ENCODE measurements around the gene MBP. TPM values are rescaled to one million over a fixed set of nuclear protein-coding genes. Genes with fewer than 3 reads are reported as not detected.

Gene MBP
- total RNA-seq, 1 experiment from 2014 or later = not detected

DNA sequence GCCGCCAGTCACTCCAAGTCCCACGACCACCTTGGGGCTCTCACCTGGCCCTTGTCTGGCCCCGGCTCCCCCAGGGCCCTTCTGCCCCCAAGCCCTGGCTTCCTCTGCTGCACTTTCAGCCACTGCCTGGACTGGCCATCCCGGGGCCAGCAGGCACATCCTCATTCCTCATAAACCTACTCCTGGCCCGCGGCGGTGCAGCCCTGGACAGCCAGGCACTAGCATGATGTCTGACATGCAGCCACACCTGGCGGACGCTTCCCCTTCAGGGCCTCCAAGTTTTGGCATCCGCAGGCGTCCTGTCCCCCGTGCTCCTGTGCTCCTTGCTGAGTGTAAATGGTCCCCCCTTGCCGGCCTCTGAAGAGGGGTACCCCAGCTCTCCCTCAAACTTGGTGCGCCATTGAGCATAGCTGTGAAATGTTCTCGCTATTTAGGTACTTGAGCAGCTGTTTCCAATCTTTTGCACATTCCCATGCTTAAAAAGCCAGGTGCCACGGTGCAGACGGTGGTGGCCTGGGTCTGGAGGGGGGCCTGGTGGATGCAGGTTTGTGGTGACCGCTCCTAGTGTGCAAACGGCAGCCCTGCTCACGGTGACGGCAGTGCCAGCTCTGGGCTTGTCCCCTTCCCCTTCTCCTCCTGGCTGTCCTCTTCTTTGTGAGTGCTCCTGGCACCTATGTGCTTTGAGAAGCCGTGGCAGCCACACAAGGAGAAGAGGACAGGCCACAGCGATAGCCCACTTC, 123.8 kb downstream of the MBP start:
- no peaks in the 10 kb centered on the region for H3K27me3 ChIP-seq

DNA sequence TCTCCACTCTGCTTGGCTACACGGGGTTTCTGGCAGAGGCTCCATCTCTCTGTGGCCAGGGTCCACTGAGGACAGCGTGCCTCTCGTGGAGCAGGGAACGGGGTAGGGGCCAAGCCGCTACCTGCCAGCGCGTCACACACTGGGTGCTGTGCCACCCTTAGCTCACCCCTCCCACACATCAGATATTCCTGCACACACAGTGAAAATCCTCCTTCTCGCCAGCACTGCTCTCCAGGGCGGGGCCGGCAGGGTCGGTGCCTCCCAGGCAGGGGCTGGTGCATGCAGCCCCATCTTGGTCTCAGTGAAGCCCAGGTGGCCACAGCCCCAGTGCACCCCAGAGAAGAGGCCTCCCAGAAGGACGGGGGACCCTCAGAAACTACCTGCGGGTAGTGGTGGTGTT, 124.6 kb downstream of the MBP start:
- Histone ChIP-seq H3K27me3 (no peaks in the 10 kb centered on the region), H3K9me3 (no peaks in the 10 kb centered on the region), H3K4me3 (no peak overlapping the region), H3K36me3 (no peaks in the 10 kb centered on the region)
- DNase-seq = no peak

More for the DNA sequence above, 123.8 kb downstream of the MBP start:
- Histone ChIP-seq H3K36me3 (no peaks in the 10 kb centered on the region), H3K4me3 (no peak overlapping the region), H3K9me3 (no peaks in the 10 kb centered on the region)
- no peak for DNase-seq

DNA sequence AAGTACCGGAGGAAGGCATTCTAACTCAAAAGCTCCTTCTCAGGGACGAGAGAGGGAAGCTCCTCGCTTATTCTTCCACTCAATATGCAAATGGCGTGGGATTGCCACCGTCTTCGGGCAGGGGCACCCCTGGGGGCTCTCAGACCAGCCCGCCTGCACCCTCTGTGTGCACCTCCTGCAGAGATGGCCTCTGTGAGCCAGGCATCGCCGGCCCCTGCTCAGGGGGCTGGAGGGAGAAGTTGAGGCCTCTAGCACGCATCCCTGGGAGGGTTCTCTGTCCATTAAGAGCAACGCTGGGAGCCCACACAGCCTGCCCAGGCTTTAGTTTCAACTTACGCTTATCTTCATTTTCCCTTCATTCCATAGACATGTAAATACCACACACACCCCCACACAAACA, 125.3 kb downstream of the MBP start:
- DNase-seq = no peak
- Histone ChIP-seq H3K4me3 (no peak overlapping the region), H3K27me3 (no peaks in the 10 kb centered on the region), H3K36me3 (no peaks in the 10 kb centered on the region), H3K9me3 (no peaks in the 10 kb centered on the region)

DNA sequence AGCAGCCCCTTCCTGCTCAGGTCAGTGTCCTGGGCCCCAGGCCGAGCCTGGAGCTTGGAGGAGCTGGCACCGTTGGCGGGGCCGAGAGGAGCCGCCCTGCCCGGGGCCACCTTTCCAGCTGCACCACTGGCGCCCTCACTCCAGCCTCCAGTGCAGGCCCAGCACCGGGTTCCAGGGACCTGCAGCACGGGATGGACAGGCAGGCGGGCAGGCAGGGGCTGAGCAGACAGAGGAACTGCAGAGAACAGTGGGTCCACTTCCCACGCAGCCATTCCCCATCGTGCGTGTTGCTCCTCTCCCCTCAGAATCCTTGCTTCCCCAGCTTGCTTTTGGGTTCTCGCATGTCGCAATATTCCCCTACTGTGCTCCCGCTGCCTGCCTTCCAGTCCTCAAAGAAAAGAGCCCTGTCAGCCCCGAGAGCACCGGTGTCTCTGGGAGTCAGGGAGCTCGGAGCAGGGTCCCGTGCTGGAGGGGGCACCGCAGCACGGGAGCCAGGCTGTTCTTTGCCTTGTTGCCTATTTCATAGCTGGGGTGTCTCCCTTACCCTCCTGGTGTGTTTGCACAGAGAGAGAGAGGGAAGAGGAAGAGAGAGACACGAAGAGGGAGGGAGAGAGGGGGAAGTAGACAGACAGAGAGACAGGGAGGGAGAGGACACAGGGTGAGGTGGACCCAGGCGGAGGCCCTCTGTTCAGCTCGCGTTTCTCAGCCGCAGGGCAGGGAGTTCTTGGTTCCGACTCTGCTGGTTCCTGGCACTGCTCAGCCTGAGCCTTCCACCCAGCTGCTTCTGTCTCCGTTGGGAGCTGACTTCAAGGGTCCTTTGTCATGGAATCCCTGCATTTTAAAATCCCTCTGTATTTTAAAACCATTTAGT, 126.0 kb downstream of the MBP start:
- no peaks in the 10 kb centered on the region for H3K27me3 ChIP-seq
- no peaks in the 10 kb centered on the region for H3K9me3 ChIP-seq
- DNase-seq = no peak
- no peak overlapping the region for H3K4me3 ChIP-seq
- H3K36me3 ChIP-seq = no peaks in the 10 kb centered on the region

DNA sequence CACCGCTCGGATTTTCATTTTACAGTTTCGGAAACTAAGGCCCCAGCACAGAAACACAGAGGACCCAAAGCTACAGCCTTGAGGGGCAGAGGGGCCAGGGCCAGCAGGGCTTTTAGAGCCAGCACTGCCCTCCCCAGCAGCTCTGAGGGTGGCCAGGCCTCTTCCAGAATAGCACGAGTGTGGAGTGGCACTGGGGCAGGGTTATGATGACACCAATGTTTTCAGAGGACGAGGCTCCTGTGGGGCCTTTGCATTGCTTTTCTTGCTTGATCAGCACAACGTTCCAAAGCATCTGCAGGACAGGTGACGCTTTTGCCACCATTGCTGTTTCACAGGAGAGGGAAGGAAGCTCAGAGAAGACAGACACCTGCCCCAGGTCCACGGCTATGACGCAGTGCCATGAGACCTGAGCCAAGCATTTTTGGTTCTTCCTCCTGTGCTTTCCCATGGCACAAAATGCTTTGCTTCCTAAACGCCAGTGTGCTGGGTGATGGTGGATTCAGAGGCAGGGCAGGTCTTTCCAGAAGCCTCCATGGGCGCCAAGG, 126.9 kb downstream of the MBP start:
- Histone ChIP-seq H3K27me3 (no peaks in the 10 kb centered on the region), H3K36me3 (no peaks in the 10 kb centered on the region), H3K4me3 (no peak overlapping the region), H3K9me3 (no peaks in the 10 kb centered on the region)
- DNase-seq = no peak

DNA sequence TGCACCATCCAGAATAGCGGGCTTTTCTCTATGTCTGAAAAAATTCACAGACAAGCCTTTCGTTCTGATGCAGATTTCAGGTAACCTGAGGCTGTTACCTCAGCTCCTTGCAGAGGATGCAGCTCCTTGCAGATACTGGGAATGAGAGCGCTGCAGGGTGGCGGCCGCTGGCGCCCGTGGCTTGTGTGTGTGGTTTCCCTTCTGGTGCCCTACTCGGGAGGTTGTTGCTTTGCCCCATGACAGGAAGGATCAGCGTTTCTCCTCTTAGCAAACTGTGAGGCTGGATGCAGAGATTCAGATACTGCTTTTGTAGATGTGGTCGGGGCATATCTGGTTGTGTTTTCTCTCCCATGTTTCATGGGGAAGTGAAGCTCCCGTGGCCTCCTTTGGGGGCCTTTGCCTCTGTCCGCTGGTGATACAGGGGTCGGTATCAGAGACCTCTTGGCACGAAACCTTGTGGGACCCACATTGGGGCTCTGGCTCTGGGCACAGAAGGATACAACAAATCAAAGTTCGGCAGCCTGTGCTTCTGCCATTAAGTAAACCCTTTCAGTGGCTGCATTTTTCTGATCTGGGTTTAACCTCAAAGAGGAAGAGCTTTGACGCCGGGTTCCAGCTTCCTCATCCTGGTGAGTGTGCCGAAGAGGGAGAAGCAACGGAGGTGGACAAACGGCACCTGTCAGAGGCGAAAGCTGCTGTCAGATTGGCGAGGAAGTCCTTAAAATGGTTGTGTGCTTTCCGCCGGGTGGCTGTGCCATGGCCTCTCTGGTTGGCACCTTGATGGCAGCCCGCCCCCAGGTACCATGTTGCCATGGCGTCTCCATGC, 127.8 kb downstream of the MBP start:
- Histone ChIP-seq H3K4me3 (no peak overlapping the region), H3K9me3 (no peaks in the 10 kb centered on the region), H3K36me3 (no peaks in the 10 kb centered on the region), H3K27me3 (no peaks in the 10 kb centered on the region)
- DNase-seq = no peak

DNA sequence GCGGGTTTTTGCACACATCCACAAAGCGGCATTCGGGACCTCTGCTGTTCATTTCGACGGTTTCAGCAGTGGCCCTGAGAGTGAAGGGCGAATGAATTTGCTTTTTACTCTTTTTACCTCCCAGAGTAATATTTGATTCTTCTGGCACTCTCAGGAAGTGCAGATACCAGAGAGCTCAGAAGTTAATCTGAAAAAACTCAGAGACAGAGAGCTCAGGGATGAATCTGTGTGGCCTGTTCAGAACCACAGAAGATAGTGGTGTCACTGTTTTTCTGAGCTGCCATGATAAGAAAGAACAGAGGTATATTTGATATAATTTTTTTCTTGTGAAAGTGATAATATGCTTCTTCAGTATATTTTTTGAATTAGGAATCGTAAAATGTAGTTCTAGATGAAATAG, 129.3 kb downstream of the MBP start:
- Histone ChIP-seq H3K4me3 (no peak overlapping the region), H3K9me3 (no peaks in the 10 kb centered on the region), H3K27me3 (no peaks in the 10 kb centered on the region), H3K36me3 (no peaks in the 10 kb centered on the region)
- DNase-seq = no peak

DNA sequence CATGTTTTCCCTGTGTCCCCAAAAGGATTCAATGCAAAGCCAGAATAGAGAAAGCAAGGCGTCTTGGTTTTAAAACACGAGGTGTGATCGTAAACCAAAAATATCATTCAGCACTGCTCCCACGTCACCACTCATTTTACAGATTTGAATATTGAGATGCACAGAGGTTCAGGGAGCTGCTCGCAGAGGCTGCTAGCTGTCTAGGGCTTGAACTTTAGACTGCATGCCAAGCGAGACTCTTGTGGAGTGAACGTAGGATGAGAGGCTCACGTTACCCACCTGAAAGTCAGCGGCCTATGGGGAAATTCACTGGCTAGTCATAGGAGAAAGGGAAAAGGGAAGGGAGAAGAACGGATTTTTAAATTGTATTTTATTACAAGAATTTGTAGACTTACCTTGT, 130.1 kb downstream of the MBP start:
- Histone ChIP-seq H3K27me3 (no peaks in the 10 kb centered on the region), H3K9me3 (no peaks in the 10 kb centered on the region)

DNA sequence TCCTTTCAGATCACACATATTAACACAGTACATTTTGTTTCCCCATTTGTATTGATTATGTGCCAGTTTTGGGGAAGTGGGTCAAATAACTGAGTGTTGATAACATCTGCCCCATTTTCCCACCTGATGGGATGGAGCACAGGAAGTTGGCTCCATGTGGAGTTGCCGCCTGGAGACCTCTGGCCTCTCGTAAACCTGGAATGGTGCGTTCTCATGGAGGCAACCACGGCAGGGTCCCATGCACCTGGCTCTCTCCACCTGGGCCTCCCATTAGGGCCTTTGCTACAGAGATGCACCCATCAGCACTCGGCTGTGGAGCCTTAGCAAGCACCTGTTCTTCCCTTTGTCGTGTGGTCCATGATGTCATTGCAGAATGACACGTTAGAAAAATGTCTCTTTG, 130.6 kb downstream of the MBP start:
- Histone ChIP-seq H3K27me3 (no peaks in the 10 kb centered on the region), H3K9me3 (no peaks in the 10 kb centered on the region), H3K4me3 (no peak overlapping the region), H3K36me3 (no peaks in the 10 kb centered on the region)
- DNase-seq = no peak

More for the DNA sequence above, 130.1 kb downstream of the MBP start:
- Histone ChIP-seq H3K36me3 (no peaks in the 10 kb centered on the region), H3K4me3 (no peak overlapping the region)
- DNase-seq = no peak

DNA sequence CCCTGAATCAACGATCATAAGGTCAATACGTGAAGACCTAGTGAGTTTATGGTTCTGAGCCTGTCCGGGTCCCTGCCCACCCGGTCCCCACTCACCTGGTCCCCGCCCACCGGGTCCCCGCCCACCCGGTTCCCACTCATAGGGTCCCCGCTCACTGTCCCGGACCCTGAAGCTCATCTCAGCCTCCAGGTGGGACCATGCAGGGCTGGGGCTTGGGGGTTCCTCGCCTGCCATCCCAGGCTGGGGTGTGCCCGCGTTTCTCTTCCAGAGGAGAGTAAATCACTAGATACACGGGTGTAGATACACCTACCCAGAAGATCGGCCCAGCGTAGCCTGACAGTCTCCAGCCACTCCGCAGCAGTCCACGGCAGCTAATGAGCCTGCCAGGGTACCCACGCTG, 131.5 kb downstream of the MBP start:
- no peaks in the 10 kb centered on the region for H3K27me3 ChIP-seq
- no peak for DNase-seq
- no peak overlapping the region for H3K4me3 ChIP-seq
- H3K9me3 ChIP-seq = no peaks in the 10 kb centered on the region
- H3K36me3 ChIP-seq = no peaks in the 10 kb centered on the region

DNA sequence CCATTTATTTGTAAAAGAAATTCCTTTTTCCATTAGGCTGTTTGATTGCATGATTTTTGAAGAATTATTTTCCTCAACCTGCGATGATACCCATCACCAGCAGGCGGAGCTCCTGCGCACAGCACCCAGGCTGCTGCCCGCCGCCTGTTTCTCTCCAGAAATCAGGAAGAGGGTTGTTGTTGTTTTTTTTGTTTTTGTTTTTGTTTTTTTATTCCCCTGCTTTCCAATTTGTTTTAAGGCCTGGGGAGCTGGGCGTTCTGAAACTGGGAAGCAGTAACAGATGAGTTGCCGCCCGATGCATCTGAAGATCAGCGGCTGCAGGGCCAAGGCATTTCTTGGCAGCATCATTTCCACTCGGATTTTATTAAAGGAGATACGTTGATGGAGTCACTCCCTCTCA, 132.1 kb downstream of the MBP start:
- H3K4me3 ChIP-seq = no peak overlapping the region
- DNase-seq = no peak
- no peaks in the 10 kb centered on the region for H3K9me3 ChIP-seq
- no peaks in the 10 kb centered on the region for H3K36me3 ChIP-seq
- no peaks in the 10 kb centered on the region for H3K27me3 ChIP-seq

DNA sequence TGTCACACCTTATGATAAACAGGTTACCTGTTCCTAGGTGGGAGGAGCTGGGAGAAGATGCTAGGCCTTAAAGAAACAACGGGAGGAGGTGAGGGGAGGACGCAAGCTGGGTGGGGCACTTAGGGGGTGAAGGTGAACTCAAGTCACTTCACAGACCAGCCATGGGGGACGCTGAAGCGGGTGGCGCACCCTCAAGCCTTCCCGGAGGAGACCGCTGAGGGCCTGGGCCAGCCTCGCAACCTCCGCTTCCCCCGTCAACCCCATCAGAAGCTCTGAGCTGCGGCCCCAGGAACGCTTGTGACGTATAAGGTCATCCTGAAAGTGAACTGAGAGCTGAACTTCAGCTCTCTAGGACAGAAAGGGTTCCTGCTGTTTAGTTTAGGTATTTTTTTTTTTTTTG, 133.5 kb downstream of the MBP start:
- Histone ChIP-seq H3K9me3 (no peaks in the 10 kb centered on the region), H3K4me3 (no peak overlapping the region), H3K27me3 (no peaks in the 10 kb centered on the region), H3K36me3 (no peaks in the 10 kb centered on the region)
- DNase-seq = no peak

DNA sequence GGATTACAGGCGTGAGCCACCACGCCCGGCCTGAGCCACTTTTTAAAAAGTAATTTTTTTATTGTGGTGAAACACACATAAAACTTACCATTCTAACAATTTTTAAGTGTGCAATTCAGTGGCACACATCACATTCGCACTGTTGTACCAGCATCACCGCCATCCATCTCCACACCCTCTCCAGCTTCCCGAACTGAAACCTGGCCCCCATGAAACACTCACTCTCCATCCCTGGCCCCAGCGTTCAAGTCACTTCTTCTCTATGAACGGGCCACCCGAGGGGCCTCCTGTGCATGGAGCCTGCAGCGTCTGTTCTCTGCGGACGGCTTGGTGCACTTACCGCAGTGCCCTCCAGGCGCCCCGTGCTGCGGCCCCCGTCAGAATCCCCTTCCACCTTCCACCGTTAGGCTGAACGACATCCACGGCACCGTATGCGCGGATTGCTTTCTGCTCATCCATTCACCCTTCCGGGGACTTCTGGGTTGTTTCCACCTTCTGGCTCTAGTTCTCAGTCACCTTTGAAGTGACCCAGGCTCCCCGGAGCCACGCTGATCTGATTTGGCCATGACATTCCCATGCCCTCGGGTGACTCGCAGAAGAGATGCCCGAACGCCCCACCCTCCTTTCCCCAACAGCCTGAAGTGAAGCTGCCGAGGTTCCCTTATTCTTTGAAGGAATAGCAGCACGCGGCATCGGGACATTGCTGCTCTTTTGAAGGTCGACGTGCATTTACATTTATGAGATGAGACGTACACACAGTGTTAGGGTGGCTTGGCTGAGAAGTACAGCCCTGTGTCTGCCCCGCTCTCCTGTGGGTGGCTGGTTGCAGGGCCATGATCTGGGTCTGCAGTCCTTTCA, 134.4 kb downstream of the MBP start:
- Histone ChIP-seq H3K27me3 (no peaks in the 10 kb centered on the region), H3K9me3 (no peaks in the 10 kb centered on the region), H3K4me3 (no peak overlapping the region), H3K36me3 (no peaks in the 10 kb centered on the region)
- DNase-seq = no peak

DNA sequence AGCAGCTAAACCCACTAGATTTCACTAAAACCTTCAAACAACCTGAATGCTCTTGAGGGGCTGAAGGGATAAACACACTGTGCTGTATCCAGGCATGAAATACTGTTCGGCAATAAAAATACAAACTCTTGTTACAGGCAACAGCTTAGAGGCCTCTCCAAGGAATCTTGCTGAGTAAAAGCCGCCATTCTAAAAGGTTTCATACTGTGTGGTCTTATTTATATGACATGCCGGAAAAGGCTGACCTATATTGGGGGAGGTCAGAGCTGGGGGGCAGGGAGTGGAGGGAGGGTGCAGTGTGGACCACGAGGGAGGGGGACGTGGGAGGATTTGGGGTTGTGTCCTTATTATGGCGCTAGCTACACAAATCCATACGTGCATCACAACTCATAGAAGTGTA, 136.2 kb downstream of the MBP start:
- no peaks in the 10 kb centered on the region for H3K27me3 ChIP-seq
- no peak for DNase-seq
- H3K9me3 ChIP-seq = no peaks in the 10 kb centered on the region
- no peak overlapping the region for H3K4me3 ChIP-seq
- no peaks in the 10 kb centered on the region for H3K36me3 ChIP-seq

DNA sequence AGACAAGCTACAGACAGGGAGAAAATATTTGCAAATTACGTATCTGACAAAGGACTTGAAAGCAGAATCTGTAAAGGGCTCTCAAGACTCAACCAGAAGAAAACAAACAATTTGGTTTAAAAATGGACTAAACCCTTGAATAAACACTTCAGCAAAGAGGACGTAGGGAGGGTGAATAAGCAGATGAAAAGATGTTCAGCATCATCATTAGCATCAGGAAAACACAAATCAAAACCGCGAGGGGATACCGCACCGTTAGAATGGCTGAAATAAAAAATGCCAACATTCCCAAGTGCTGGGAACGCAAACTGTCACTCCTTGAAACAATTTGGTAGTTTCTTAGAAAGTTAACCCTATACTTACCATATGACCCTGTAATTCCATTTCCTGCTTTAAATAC, 136.7 kb downstream of the MBP start:
- Histone ChIP-seq H3K4me3 (no peak overlapping the region), H3K27me3 (no peaks in the 10 kb centered on the region), H3K36me3 (no peaks in the 10 kb centered on the region), H3K9me3 (no peaks in the 10 kb centered on the region)
- no peak for DNase-seq

DNA sequence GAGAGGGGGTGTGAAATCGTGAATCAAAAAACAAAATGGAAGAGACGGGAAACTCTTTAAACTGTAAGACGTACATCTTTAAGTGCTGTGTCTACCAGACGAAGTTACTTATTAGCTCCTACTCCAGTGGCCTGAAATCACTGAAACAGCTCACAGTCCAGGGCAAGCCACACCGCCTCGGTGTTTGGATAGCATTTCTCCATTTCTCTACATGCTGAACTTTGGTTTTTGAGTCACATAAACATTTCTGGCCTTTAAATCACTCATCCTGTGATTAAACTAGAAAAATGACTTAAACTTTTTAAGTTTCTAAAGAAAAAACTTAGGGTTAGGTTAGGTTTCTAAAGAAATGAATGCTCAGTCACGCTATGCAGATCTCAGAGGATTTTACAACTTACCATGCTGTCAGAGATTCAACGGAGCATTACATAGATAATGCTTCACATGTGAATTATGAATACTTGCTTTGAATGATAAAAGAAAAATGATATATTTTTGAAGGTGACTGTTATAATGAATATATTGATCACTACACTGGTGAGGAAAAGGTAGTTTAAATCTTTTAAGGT, 138.4 kb downstream of the MBP start:
- no peak overlapping the region for H3K4me3 ChIP-seq
- H3K9me3 ChIP-seq = no peaks in the 10 kb centered on the region
- no peaks in the 10 kb centered on the region for H3K36me3 ChIP-seq
- DNase-seq = no peak
- H3K27me3 ChIP-seq = no peaks in the 10 kb centered on the region

All from MG63 (cell line).